HuH-7 (cell line): ENCODE results near the gene ARPP21.

ENCODE experiments used
- DNase-seq: peaks from one replicate; pipeline ENCODE4 v3.0.0; 2011; ENCODE audit warnings: low spot score

The ARPP21 gene

DNA sequence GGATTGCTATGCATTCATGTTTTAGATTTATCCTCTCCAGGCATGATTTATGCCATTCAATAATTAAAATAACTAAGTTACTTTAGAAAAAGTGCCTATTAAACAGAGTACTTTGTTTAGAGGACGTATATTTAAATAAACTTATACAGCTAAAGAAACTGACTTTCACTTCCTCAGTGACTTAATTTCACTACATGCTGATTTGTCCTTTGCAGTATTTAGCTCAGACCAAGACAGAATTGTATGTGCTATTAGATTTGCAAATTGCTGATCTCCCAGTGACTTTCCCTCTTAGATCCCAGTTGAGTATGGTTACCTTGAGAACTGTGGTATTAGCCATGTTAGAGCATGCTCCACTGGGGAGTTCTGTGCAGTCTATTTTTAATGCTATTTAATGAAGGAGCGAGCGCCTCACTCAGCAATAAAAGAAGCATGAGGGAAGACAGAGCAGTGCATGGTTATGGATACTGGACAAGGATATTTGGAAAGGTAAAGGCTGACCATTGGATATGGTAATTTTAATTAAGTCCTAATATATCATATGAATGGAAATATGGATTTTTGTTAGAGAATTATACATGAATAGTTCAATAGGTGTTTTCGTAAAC lies 2.7 kb downstream of the ARPP21 start:
- no peak for DNase-seq

DNA sequence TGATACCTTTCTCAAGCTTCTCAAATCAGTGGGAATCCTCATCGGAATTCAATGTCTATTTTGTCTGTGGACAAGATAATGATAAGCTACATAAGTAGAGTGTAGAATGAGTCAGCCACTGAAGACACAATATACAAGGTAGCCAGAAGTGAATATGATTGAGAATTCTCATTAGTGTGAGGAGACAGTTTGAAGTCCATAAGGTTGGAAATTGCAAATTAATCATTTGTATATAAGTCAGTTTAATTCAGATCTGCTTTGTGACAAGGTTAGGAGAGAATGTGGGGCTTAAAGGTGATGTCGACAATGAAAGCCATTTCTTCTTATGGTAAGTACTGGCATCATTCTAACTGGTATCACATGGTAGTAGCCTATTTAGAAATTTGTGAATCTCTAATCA lies 4.2 kb downstream of the ARPP21 start:
- no peak for DNase-seq

DNA sequence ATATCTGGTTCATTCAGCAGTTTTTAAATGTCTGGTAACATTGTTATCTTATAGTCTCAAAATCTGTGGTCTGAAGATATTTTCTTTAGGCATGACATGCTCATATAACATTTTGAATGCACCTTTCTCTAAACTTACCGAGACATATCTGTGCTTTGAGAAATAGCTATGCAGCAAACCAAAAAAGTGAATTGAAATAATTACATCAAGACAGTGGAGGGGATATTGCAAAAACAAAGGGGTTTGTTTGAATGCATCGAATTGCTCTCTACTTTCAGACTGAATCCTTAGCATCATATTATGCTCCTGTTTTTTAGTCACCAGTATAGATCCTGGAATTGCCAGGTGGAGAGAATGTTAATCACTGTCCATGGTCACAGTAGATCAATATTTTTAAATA lies 5.1 kb downstream of the ARPP21 start:
- no peak for DNase-seq

DNA sequence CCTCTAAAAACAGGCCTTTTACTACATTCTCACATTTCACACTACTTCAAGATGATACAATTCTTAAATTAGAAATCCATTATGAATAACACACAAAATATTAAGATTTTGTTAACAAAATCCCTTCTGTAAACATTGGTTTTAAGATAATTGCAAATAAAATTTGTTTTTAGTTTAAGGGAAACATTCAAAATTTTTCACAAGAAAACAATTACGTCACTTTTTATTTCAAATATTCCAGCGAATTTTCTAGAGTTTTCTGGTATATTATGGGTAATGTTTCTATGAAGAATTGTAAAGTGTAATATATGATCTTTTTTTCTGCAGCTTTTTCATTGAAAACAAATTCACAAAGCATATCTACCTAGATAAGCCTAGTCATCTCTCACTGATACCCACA lies 5.9 kb downstream of the ARPP21 start:
- no peak for DNase-seq

DNA sequence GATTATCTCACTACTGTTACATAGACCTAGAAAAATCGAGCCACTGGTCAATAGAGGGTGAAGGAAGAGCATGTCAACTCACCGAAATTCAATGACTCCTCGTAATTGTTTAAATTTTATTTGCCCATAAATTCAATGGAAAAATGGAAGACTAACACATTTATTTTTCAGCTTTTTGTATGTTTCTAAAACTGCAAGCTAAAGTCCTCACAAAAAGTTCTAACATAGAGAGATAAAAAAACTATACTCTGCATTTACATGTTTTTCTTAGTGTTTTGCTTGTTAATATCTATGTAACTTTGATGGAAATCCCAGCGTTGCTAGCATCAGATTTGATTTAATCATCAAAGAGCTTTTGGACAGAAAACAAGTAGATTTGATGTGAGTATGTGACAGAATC lies 6.8 kb downstream of the ARPP21 start:
- no peak for DNase-seq

DNA sequence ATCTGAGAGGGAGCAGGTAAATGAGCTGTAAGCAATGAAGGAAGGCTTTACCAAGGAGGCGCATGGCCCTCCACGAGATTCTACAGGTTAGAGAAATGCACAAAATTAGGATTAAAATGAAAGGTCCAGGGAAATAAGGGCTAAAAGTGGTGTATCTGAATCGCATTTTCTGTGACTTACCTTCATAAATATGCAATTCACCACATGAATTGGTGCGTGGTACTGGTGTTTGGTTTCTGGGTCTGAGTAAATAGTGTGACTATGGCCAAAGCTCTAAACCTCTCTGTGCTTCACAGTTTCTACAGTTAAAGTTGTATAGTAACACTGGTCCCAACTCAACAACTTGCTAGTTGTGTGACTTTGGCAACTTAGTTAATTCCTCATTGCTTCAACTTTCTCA lies 8.1 kb downstream of the ARPP21 start:
- DNase-seq = no peak

DNA sequence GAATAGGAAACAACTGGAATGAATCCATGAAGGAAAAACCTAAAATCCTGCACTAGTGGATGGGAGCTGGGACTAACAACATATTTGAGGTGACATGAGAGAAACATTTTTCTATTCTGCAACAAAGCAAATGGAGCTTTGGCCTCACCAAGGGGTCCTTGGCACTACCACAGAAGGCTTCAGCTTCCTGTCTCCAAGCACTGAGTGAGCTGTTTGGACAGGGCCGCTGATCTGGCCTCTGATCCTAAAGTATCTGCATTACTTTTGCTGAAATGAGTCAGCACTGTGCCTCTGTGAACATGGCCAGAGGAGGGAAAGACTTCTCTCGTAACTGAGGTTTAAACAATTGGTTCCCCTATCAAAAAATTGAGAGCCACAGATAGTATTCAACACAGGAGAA lies 9.0 kb downstream of the ARPP21 start:
- DNase-seq = no peak

DNA sequence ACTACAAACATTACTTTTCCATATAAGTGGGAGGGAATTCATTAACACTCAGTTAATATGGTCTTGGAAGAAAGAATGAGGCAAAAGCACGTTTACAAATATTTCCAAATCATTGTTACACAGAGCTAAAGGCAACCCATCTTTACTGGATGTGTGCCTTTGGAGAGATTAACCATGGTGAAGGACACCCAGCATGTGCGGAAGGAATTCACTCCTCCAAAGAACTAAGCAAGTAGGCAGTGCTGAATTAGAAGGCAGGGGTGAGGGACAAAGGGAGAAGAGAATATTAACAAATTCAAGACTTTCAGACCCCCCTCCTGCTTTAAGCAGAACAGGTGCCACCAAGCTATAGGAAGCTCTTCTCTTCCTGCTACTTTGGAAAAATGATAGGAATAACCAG lies 10.1 kb downstream of the ARPP21 start:
- DNase-seq = no peak

DNA sequence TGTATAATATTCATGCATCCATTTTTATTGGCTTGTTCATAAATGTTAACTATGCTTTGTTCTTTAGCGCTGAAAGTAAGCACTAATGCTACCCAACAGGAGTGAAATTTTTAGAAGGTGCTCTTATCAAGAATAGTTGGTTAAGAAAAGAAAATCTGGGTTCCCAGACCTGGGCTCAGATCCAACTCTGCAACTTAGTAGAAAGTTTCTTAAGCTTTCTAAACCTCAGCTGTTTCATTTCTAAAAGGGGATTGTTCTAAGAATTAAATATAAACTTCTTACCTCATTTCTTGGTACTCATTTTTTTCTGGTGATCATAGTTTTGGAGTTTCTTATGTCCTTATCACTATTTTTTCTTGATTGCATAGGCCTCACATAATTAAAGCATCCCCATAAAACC lies 12.1 kb downstream of the ARPP21 start:
- no peak for DNase-seq

DNA sequence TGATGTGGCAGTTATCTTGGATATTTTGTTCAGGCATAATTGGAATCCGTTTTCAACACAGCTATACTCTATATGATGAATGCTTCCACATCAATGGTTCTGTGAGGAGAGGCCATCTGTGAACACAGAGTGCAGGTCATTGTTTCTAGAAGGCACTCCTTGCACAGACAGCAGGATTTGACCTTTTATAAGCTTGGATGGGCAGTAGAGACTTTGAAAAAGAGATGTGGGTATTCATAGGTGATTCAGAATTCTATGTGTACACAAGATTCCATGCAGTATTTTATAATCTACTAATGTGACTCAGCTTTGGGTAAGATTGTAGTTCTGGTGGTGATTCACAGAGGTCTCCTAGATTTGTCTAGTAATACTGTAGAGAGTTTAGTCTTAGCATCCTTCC lies 12.5 kb downstream of the ARPP21 start:
- no peak for DNase-seq

DNA sequence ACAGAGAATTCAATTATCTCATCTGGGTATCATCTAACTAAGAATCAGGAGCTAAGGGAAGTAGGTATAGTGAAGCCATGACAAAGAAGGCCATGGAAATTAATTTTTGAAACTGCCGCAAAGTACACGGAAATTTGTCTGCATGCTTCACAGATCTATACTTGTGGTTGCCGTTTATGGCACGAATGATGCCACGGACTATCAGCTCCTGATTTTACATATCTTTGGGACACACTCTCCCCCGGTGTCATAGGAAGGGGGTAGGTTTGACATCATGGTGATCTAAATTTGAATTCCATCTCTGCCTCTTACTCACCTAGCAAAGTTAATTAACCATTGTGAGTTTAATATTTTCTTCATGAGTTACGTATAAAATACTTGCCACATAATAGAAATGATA lies 14.0 kb downstream of the ARPP21 start:
- no peak for DNase-seq

DNA sequence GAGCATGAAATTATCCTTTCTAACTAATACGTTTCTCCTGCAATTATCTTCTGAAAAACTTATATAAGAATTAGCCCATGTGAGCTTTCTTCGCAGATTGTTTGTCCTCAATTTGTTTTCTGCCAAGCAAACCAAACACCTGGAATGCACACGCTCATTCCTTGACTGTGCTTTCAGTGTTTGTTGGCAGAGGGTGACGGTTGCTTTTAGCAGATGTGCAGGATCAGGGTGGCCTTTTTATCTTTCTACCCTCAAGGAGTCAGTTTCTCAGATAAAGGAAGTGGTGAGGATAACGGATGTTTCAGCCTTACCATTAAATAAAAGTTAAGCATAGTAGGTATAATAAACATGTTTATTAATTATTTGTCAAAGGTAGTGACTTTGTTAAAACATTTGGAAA lies 15.2 kb downstream of the ARPP21 start:
- DNase-seq = no peak

DNA sequence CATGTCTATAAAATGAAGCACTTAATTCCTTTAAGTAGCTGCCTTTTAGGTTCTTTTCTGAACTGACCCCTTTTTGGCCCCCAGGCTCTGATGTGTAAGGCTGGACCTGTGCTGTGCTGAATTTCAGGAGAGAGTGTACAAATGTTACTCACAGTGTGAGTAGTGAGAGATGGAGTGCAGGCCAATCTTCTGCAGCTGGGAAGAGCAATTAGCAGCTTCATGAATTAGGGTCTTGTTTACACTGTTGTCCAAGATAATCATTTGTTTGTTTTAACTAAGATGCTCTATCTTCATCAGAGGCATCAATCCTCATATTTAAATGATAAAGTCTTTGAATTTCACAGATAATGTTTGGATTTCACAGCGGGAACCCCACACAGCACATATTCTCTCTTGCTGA lies 19.4 kb downstream of the ARPP21 start:
- no peak for DNase-seq

DNA sequence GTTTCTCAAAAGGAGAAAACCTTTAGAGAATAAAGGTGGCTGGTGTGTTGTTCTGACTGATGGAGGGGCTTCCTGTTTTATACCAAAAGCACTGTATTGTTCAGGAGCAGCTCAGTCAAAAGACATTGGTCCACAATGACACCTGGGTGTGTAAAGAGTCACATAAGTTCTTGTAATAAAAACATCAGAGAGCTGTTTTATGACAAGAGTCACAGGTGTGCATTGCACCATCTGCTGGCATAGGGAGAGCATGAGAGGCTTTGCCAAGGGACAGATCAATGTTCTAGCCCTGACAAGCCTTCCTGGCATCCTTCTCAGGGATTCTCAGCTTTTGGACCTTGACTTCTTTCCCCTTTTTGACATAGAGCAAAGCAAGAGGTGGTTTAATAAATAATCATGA lies 20.4 kb downstream of the ARPP21 start:
- DNase-seq = no peak

DNA sequence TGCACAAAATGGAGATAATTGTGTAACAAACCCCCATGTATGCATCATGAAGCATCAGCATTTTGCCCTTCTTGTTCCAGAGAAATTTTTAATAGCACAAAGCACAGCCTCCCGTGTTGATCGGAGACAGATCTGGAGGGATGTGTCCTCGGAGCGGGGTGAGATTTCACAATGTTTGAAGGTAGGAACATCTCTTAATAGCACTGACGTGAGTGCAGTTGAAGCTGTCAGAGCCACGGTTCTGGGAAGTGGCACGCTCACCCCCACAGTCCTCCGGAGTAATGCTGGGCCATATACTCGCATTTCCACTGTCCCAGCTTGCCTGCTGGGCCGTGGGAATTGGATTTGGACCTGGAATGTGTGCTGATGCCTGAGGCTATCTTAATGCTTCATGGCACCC lies 24.1 kb downstream of the ARPP21 start:
- no peak for DNase-seq

DNA sequence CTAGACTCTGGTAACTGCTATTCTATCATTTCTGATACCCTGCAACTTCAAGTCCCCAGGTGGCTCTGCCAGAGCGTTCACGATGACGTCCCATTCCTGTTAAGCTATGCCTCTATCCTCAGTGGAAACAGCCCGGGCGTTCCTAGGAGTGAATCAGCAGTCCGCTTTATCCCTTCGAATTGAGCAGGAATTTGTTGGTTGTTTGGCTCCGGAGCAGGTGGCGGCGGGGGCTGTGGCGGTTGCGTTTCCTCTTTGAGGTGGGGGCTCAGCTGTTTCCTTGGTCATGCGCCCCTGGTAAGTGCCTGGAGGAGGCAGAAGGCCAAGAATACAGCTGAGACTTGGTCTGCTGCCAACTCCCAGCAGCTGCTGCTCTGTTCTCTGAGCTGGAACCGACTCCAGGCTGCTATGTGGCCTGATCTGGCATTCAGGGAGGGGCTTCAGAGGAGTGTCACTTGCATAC lies 25.2 kb downstream of the ARPP21 start:
- DNase-seq = no peak

DNA sequence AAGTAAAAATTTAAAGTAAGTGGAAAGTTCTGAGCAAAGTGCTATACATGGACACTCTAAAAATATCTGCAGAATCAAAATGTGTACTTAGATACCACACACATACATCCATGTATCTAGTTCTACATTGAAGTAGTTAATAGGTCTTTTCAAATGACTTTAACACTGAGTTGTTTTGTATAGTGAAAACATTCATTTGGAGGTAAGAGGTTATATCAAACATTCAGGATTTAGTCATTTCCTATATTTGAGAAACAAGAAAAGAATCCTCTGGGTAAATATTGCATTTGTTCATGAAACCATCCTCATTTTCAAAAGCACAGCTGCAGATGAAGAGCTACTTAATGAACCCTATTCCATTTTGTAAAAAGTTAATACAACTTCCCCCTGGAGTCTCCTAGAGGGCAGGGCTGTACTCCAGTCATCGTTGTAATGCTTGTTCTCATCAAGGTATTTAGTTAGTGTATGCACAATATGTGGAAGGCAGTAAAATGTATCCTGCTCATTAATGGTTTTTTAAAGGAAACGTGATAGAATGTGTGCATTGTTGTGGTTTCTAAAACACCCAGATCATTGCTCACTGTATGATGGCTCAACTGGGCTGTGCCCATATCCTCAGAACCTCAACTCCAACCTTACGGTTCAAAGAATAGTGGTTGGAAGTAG lies 26.2 kb downstream of the ARPP21 start:
- no peak for DNase-seq

DNA sequence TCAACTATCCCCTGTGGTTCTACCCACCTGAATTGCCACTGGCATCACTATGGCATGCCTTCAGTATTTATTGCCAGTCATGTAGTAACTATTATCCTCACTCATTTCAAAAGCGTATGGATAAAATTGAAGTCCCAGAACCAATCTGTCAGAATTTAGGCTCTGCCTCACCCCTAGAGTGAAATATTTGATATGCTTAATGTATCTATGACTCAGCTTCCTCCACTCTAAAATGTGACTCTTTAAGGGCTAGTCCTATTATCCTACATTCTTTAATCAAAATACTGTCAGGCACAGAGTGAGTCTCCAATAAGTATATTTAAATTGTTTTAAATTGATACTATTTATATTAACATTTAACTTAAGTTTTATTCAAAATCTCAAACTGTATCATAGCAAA lies 27.6 kb downstream of the ARPP21 start:
- DNase-seq = no peak

DNA sequence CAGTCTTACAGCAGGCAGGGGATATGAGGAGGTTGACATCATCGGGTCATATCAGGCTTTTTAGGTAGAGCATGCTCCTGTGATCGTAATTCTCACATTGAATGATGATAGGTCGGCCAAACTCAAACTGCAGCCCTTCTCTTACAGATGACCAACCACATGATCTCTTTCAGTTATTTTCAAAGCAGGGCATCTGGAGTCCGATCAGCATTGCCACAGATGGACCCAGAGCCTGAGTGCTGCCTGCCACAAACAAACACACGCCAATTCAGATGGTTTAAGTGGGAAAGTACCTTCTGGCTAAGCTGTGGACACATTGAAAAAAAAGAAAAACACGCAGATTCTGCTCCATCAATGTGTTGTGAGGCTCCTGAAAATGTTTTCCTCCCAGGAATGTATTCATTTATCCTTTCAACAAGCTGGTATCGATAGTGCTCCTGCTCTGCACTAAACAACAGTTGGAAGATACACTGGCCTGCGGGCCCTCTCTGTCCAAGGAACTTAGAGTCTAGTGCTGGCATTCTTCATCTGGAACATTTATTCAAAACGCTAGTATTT lies 31.2 kb downstream of the ARPP21 start:
- DNase-seq = no peak

DNA sequence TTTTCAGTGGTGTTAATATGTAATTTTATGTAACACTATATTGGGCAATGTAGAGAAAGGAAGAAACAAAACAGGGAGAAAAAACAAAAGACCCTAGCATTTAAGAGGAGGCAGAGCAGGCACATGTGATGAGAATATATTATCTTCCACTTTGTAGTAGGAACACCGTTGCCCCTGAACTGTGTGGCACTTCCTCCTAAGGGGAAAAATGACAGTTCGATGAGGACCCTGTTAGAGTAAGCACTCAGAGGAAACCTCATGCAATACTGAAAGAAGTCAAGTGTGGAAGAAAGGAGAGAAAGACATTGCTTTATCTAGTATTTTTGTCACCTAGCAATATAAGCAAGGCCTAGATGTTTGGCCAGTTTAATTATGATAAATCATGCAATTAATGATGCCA lies 32.2 kb downstream of the ARPP21 start:
- no peak for DNase-seq

DNA sequence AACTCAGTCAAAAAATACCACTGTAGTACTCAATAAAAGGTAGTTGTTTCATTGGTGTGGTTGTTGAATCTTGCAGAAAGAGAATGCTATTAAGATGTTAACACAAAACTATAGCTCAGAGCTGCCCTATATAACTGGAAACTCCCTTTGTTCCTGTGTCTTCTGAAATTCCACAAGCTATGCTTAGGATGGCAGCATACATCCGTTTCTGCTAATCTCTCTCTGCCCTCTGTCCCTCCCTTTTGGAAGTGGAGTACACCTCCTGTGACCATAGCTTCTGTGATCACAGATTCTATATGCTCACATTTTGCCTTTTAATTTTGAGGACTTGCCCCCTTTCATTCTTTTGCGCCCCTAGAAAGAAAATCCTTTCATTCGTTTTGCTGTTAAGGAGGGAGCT lies 33.7 kb downstream of the ARPP21 start:
- DNase-seq = no peak

DNA sequence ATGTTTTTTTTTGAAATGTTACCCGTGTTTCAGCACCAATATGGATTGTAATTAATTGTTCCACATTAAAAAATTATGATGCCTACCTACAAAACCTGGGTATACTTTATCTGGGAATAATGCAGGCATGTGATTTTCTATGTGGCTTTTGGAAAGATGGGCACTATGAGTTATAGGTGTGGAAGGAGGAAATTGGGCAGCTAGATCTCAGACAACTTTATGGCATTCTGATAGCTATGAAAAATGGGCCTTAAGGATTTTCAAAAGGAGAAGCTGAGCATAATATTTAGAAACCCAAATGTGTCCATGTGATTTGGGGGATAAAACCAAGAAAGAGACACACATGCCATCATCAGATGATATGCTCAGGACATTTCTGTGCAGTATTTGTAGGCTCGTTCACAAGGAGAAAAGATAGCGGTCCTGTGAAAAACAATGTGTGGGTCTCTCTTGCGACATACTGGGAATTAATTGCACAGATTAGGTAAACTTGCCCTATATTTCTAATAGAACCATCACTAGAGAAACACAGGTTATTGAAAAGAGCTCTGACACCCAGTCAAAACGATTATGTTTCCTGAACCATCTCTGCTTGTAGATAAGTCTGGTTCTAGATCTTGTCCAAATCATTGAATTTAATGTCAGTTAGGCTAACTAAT lies 35.3 kb downstream of the ARPP21 start:
- no peak for DNase-seq

DNA sequence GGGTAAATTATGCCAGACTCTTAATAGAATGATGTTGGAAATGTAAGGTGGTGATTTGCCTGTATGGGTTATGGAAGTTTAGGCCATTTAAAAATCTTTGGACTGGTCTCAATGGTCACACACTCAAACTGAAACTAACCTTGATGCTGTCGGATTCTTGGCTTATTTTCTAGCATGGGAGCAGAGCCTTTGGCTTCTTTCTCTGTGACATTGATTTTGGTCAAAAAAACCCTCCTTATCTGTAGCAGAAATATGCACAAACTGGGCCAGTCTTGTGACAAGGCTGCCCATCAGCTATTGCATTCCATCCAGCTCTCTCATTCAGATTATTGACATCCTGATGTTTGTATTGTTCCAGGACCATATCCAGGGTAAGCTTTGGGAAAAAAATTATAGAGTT lies 35.9 kb downstream of the ARPP21 start:
- no peak for DNase-seq

DNA sequence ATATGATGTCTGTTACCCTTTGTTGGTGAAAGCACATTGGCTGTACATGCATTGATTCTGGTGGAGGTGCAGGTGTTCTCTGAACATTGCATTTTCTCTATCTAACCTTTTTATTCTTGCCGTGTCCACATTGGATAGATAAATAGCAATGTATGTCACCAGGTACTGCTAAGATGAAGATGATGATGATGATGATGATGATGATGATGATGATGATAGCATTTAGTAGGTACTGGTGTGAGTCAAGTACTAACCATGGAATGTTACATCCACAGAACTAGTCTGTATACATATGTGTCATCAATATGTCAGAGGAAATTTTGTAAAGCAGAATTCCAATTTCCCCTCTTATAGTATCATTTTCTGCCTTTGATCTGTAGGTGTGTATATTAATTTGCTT lies 36.3 kb downstream of the ARPP21 start:
- no peak for DNase-seq
